ENCODE results near the gene GNB2.
"Not testable (repeated sequence)": the region's sequence is repeated elsewhere in the genome, so short reads cannot be mapped to it uniquely, and the experiment has no call there.

GNB2 gene

DNA sequence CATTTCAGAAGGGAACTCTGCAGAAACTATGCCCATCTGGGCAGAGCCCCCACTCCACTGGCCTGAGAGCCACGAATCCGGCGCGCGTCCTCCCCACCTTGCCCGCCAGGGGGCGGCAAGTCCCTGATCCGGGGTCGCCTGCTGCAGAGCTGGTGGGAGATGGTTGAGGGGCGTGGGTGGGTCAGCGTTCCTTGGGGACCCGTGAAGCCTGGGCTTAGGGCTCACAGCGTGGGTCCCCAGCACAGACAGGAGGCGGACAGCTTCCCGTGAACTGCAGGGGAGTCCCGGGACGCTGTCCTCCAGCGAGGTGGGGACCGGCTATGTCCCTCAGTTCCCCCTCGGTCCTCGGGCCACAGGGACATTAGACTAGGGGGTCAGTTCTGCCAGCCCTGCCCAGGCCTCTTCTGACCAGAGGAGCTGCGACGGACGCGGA lies 31.8 kb downstream of the GNB2 start:
- DNase-seq: peak; percentile 82

DNA sequence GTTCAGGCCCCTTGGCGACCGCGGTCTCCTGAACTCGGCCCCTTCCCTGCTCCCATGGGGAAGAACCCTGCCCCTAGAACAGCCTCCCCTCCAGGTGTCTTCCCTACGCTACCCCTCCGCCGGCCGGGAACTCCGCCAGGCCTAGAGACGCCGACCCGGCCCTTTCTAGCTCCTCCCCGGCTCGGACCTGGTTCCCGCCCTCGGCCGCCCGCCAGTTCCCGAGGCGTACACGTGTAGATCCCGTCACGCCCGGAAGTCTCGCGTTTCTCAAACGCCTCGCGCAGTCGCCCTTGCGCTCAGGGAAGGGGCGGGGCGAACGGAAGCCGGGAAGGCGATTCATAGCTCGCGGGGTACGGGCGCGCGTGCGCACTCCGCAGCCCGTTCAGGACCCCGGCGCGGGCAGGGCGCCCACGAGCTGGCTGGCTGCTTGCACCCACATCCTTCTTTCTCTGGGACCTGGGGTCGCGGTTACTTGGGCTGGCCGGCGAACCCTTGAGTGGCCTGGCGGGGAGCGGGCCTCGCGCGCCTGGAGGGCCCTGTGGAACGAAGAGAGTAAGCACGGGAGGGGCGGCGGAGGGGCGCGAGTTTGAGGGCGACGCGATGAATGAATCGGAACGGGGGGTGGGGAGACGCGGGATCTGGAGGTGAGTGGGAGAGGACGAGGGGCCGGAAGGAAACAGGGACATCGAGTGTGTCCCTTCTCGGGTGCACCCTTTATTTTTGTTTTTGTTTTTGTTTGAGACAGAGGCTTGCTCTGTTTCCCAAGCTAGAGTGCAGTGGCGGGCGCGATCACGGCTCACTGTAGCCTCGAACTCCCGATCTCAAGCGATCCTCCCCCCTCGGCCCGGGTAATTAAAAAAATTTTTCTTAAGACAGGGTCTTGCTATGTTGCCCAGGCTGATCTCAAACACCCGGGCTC lies 32.5 kb downstream of the GNB2 start, which contains the start of gene POP7:
Gene POP7, plus strand, starts transcription at position 369 of the 919 bp plus-strand sequence. CDS start 710 bp downstream, outside the sequence.
- DNase-seq: peak; percentile 99

DNA sequence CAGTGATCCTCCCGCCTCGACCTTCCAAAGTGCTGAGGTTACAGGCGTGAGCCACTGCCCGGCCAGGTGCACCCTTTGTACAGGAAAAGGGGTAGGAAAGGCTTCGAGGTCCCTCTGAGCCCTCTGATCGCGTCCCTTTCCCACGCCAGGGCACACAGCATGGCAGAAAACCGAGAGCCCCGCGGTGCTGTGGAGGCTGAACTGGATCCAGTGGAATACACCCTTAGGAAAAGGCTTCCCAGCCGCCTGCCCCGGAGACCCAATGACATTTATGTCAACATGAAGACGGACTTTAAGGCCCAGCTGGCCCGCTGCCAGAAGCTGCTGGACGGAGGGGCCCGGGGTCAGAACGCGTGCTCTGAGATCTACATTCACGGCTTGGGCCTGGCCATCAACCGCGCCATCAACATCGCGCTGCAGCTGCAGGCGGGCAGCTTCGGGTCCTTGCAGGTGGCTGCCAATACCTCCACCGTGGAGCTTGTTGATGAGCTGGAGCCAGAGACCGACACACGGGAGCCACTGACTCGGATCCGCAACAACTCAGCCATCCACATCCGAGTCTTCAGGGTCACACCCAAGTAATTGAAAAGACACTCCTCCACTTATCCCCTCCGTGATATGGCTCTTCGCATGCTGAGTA lies 33.3 kb downstream of the GNB2 start:
- DNase-seq: no peak

DNA sequence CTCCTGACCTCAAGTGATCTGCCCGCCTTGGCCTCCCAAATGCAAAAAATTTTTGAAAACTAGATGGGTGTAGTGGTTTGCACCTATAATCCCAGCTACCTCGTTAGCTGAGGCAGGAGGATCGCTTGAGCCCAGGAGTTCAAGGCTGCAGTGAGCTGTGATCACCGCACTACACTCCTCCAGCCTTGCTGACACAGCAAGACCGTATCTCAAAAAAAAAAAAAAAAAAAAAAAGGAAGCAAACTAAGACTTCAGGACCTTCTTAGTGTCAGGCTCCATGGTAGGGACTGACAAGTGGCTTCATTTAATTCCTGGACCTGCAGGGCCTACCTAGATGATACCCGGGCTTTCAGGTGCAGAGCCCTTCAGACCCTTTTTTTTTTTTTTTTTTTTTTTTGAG lies 34.9 kb downstream of the GNB2 start:
- DNase-seq: no peak

DNA sequence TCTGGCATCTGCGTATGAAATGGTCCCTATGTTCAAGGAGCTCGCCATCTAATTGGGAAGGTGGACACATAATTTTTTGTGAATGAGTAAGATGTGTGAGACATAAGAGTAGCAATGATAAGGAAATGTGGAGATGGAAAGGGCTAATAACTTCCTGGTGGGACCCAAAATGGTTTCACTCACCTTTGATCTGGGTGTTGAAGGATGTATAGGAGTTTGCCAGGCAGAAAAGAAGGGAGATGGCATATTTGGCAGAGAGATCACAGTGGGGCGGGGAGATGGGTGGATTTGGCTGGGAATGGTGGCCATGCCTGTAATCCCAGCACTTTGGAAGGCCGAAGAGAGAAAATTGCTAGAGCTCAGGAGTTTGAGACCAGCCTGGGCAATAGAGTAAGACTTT lies 36.9 kb downstream of the GNB2 start:
- DNase-seq: no peak

DNA sequence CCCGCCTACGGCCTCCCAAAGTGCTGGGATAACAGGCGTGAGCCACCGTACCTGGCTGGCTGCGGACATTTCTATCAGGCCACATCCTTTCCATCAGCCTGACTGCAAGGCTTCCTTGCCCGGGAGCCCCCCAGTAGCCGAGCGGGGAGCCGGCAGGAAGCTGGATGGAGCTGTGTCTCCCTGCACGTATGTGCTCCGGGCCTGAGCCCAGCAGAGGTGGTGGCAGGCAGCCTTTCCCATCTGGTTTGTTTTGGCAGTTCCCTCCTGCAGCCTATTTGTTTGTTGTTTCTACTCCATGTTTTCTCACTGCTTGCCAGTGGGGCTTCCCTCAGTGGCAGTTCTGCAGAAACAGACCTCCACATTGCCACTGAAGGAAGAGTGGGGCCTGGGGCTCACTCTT lies 37.8 kb downstream of the GNB2 start:
- no peak for DNase-seq

DNA sequence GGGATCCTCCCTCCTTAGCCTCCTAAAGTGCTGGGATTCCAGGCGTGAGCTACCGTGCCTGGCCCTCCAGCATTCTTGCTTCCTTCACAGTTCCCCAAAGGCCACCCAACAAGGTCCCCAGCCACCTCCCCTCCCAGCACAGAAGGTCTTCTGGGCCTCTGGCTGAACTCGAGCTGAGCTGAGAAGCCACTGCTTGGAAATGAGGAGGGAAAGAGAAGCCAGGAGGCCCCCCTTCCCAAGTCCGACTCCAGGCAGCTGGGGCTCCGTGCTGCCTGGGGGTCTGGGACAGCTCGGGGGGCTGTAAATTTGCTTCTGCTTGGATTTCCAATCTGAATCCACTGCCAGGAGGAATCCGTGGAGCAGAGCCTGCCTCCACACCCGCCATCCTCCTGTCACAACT lies 41.2 kb downstream of the GNB2 start:
- DNase-seq: no peak

DNA sequence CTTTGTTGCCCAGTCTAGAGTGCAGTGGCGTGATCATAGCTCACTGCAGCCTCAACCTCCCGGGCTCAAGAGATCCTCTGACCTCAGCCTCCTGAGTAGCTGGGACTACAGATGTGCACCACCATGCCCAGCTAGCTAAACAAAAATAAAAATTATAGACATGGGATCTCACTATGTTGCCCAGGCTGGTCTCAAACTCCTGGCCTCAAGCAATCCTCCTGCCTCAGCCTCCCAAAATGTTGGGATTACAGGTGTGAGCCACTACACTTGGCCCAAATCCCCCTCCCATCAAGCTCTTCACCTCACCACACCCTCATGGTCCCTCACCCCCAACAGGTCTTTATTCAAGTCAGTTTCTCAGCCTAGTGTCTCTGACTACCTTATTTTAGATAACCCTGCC lies 43.5 kb downstream of the GNB2 start:
- not testable (repeated sequence) for DNase-seq

DNA sequence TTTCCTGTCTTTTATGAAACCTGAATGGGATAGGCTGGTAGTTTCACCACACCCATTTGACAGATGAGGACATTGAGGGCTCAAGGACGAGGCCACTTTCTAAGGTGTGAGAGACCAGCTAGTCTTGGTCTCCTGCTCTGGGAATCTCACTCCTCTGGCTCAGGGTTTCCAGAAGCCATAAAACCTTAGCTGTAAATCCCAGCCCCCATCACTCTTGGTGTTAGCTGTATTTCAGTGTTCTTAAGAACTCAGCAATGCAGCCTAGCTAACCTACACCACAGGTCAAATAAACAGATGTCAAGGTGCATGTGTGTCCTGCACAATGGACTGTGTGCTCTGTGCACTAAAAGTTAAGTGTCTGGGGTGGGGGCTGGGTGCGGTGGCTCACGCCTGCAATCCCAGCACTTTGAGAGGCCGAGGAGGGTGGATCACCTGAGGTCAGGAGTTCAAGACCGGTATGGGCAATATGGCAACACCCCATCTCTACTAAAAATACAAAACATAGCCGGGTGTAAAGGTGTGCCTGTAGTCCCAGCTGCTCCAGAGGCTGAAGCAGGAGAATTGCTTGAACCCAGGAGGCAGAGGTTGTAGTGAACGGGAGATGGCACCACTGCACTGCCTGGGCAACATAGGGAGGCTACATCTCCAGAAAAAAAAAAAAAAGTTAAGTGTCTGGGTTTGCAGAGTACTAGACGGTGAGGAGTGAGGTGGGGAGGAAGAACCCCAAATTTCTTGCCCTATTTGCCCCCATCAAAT lies 46.2 kb downstream of the GNB2 start:
- no peak for DNase-seq

DNA sequence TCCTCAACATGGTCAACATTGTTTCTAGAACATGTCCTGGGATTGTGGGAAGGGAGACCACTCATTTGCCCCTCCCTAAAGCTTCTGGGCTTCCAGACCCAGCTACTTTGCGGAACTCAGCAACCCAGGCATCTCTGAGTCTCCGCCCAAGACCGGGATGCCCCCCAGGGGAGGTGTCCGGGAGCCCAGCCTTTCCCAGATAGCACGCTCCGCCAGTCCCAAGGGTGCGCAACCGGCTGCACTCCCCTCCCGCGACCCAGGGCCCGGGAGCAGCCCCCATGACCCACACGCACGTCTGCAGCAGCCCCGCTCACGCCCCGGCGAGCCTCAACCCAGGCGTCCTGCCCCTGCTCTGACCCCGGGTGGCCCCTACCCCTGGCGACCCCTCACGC lies 46.7 kb downstream of the GNB2 start, which contains the start of gene EPO:
Gene EPO, plus strand, starts transcription at position 190 of the 392 bp plus-strand sequence. CDS start 513 bp downstream, outside the sequence.
- DNase-seq: no peak

DNA sequence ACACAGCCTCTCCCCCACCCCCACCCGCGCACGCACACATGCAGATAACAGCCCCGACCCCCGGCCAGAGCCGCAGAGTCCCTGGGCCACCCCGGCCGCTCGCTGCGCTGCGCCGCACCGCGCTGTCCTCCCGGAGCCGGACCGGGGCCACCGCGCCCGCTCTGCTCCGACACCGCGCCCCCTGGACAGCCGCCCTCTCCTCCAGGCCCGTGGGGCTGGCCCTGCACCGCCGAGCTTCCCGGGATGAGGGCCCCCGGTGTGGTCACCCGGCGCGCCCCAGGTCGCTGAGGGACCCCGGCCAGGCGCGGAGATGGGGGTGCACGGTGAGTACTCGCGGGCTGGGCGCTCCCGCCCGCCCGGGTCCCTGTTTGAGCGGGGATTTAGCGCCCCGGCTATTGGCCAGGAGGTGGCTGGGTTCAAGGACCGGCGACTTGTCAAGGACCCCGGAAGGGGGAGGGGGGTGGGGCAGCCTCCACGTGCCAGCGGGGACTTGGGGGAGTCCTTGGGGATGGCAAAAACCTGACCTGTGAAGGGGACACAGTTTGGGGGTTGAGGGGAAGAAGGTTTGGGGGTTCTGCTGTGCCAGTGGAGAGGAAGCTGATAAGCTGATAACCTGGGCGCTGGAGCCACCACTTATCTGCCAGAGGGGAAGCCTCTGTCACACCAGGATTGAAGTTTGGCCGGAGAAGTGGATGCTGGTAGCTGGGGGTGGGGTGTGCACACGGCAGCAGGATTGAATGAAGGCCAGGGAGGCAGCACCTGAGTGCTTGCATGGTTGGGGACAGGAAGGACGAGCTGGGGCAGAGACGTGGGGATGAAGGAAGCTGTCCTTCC lies 47.3 kb downstream of the GNB2 start:
- DNase-seq: no peak

DNA sequence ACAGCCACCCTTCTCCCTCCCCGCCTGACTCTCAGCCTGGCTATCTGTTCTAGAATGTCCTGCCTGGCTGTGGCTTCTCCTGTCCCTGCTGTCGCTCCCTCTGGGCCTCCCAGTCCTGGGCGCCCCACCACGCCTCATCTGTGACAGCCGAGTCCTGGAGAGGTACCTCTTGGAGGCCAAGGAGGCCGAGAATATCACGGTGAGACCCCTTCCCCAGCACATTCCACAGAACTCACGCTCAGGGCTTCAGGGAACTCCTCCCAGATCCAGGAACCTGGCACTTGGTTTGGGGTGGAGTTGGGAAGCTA lies 47.9 kb downstream of the GNB2 start:
- no peak for DNase-seq

DNA sequence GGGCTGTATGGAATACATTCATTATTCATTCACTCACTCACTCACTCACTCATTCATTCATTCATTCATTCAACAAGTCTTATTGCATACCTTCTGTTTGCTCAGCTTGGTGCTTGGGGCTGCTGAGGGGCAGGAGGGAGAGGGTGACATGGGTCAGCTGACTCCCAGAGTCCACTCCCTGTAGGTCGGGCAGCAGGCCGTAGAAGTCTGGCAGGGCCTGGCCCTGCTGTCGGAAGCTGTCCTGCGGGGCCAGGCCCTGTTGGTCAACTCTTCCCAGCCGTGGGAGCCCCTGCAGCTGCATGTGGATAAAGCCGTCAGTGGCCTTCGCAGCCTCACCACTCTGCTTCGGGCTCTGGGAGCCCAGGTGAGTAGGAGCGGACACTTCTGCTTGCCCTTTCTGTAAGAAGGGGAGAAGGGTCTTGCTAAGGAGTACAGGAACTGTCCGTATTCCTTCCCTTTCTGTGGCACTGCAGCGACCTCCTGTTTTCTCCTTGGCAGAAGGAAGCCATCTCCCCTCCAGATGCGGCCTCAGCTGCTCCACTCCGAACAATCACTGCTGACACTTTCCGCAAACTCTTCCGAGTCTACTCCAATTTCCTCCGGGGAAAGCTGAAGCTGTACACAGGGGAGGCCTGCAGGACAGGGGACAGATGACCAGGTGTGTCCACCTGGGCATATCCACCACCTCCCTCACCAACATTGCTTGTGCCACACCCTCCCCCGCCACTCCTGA lies 49.1 kb downstream of the GNB2 start:
- no peak for DNase-seq

DNA sequence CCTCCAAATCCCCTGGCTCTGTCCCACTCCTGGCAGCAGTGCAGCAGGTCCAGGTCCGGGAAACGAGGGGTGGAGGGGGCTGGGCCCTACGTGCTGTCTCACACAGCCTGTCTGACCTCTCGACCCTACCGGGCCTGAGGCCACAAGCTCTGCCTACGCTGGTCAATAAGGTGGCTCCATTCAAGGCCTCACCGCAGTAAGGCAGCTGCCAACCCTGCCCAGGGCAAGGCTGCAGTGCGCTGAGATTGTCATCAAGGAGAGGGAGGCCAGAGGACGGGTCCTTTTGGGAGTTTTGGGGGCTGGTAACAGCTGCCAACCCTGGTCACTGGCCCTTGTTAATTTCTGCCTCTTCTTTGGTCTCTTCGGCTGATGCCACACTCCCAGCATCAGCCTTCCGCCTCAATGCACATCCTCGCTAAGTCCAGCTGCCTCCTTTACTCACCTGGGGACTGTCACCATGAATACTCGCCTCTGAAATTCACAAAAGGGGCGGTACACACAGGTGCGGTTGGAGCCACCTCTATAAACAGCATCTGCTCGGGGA lies 50.3 kb downstream of the GNB2 start:
- no peak for DNase-seq

DNA sequence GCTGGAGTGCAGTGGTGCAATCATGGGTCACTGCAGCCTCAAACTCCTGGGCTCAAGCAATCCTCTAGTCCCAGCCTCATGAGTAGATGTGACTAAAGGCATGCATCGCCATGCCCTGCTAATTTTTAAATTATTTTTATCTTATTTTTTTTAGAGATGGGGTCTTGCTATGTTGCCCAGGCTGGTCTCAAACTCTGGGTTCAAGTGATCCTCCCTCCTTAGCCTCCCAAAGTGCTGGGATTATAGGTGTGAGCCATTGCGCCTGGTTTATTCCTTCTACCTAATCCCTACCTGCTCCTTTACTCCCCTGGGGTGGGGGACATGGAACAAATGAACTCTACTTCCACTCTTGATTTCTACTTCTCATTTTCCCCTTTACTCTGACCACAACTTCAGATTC lies 50.8 kb downstream of the GNB2 start:
- DNase-seq: not testable (repeated sequence)

DNA sequence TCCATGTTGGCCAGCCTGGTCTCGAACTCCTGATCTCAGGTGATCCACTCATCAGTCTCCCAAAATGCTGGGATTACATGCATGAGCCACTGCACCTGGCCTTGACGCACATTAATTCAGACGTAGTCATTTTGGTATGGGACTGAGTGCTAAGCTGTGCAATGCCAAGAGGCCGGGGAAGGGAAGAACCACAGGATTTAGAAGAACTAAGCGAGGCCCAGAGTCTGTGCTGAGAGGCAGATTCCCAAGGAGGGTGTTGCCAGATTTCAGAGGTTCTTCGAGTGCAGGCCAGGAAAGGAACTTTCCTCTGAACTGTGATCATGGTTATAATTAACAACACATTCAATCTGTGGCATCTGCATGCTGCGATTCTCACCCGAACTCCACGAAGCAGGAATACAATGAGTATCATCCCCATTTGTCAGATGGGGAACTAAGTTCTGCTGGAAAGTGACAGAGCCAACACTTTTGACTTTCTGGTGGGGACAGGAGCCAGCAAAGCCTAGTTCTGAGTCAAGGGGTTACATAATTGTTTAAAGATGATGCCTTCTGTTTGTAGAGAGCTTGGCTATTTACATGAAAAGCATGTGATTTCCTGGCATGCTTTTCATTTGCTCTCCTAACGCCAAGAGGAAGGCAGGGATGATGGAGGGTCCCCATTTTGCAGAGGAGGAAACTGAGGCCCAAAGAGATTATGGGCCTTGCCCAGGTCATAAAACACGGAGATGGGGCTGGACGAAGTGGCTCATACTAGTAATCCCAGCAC lies 53.6 kb downstream of the GNB2 start:
- DNase-seq: no peak

DNA sequence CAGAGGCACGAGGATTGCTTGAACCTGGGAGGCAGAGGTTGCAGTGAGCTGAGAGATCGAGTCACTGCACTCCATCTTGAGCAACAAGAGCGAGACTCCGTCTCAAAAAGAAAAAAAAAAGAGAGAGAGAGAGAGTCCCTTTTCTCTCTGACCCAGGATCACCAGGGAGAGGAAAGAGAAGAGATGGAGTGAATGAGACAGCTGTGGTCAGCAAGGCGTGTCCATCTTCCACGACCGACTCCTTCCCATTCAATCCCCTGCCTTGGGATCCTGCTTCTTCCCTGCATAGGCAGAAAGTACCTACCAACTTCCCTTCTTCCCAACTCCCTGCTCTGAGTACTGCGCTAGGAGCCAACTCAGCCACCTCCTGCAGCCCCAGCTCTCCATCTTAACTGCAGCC lies 54.7 kb downstream of the GNB2 start:
- no peak for DNase-seq
